Vagina (tissue), 2 donors: ENCODE data around the gene TNKS1BP1. TPM values are rescaled to one million over a fixed set of nuclear protein-coding genes. Genes with fewer than 3 reads are reported as not detected.

Source experiments
- DNase-seq, 2 donors: peaks; one replicate each; pipeline ENCODE4 v3.0.0-alpha.2; 2017; ENCODE audit errors: extremely low spot score in 2 of 2
- H3K27ac ChIP-seq: fragments of 200-600 bp; sonication (generic); one replicate; pipeline ENCODE4 v1.5.1; 2019
- H3K27me3 ChIP-seq: fragments of 200-600 bp; sonication (generic); one replicate; pipeline ENCODE4 v1.5.1; 2019
- H3K36me3 ChIP-seq, 2 donors: fragments of 200-600 bp; sonication (generic); one replicate each; pipeline ENCODE4 v1.5.1; 2017 to 2019
- H3K4me1 ChIP-seq: fragments of 200-600 bp; sonication (generic); one replicate; pipeline ENCODE4 v1.5.1; 2019
- H3K4me3 ChIP-seq, 2 donors: fragments of 200-600 bp; sonication (generic); 1 replicate in 1 of 2; 2 replicates in 1 of 2; pipeline ENCODE4 v1.5.1; 2016 to 2019
- H3K9me3 ChIP-seq: fragments of 200-600 bp; sonication (generic); one replicate; pipeline ENCODE4 v1.5.1; 2019
- POLR2A ChIP-seq, 2 donors: fragments of 450-650 bp; IDR thresholded peaks; one replicate each; pipeline ENCODE4 v1.6.1; 2017; ENCODE audit warnings: antibody characterized with exemption in 2 of 2, mild to moderate bottlenecking in 2 of 2, moderate library complexity in 2 of 2
- POLR2AphosphoS5 ChIP-seq, 2 donors: sonication (generic); formaldehyde crosslinking; IDR thresholded peaks; one replicate each; pipeline ENCODE4 v1.9.0; 2017; ENCODE audit warnings: antibody characterized with exemption in 2 of 2, mild to moderate bottlenecking in 2 of 2, low read depth in 1 of 2; ENCODE audit not compliant: insufficient read depth in 1 of 2
- intact Hi-C: fragments of 100-400 bp; cut with DNase I; formaldehyde crosslinking; loops from one replicate; pipeline ENCODE4 v1.15.1; 2023
- total RNA-seq: library from RNA; depleted of rRNA; stranded (reverse); fragments of >200 nt; gene quantifications from one replicate; pipeline ENCODE4 v1.2.3, GENCODE V29; 2016
- TF ChIP-seq, protein P1 (sequence below), 3 experiments: fragments of 450-650 bp in 2 of 3; fragments of 200-600 bp in 1 of 3; sonication (generic) in 1 of 3; IDR thresholded peaks; one replicate each; pipeline ENCODE4 v1.5.1; 2017 to 2019; ENCODE audit warnings: antibody characterized with exemption in 3 of 3, mild to moderate bottlenecking in 2 of 3, moderate library complexity in 2 of 3

Gene TNKS1BP1
- total RNA-seq, 1 donor from 2014 or later: 159 TPM

DNA sequence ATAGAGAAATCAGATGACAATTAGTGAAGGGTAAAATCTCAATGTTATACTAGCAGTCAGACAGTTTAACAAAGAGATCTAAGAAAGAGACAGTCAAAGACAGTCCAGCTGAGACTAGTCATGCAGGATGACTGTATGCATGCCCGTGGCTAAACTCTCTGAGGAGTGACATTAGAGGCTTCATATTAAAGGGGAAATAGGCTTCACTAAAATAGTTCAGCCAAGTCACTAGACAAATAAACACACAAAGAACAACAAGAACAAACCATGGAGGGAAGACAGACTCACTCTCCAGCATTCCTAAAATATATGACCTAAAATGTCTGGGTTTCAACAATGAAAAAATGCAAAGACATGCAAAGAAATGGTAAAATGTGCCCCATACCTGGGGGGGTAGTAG, 69.1 kb downstream of the TNKS1BP1 start:
- H3K27ac ChIP-seq: no peak overlapping the region
- no peaks in the 10 kb centered on the region for H3K4me1 ChIP-seq
- no peak for DNase-seq
- no peak overlapping the region for H3K4me3 ChIP-seq
- H3K27me3 ChIP-seq: no peaks in the 10 kb centered on the region
- H3K9me3 ChIP-seq: peaks cover 9% of the 10 kb centered on the region
- TF ChIP-seq, protein P1, sequence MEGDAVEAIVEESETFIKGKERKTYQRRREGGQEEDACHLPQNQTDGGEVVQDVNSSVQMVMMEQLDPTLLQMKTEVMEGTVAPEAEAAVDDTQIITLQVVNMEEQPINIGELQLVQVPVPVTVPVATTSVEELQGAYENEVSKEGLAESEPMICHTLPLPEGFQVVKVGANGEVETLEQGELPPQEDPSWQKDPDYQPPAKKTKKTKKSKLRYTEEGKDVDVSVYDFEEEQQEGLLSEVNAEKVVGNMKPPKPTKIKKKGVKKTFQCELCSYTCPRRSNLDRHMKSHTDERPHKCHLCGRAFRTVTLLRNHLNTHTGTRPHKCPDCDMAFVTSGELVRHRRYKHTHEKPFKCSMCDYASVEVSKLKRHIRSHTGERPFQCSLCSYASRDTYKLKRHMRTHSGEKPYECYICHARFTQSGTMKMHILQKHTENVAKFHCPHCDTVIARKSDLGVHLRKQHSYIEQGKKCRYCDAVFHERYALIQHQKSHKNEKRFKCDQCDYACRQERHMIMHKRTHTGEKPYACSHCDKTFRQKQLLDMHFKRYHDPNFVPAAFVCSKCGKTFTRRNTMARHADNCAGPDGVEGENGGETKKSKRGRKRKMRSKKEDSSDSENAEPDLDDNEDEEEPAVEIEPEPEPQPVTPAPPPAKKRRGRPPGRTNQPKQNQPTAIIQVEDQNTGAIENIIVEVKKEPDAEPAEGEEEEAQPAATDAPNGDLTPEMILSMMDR (IDR thresholded peaks at IDR 0.05): no peak
- no peak for TF ChIP-seq POLR2AphosphoS5 (IDR thresholded peaks at IDR 0.05; ENCODE audit: insufficient read depth in 1 of 2, low read depth in 1 of 2)
- no peak for TF ChIP-seq POLR2A (IDR thresholded peaks at IDR 0.05)
- intact Hi-C loops: no loop called here
- no peaks in the 10 kb centered on the region for H3K36me3 ChIP-seq

DNA sequence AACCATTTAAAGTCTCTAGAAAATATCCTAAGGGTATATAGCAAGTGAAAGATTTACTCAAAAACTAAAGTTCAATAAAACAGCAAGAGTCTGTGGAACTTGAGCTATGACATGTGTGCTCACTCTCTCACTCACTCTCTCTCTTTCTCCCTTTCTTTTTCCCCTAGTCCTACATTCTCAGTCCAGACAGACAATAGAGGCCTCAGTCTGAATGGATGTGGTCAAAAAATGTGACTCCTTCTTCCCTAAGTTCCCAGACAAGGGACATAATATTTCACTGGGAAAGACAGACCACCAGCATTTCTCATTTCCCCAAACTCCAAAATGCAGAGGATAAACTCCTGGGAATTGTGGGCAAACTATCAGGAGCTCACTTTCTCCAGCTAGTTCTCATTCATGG, 70.1 kb downstream of the TNKS1BP1 start:
- Histone ChIP-seq H3K4me3 (no peak overlapping the region), H3K27ac (no peak overlapping the region), H3K36me3 (no peaks in the 10 kb centered on the region), H3K4me1 (no peaks in the 10 kb centered on the region), H3K9me3 (peaks cover 9% of the 10 kb centered on the region), H3K27me3 (no peaks in the 10 kb centered on the region)
- no peak for DNase-seq
- intact Hi-C loops: no loop called here
- TF ChIP-seq, protein P1 (IDR thresholded peaks at IDR 0.05): no peak
- no peak for TF ChIP-seq POLR2A (IDR thresholded peaks at IDR 0.05)
- no peak for TF ChIP-seq POLR2AphosphoS5 (IDR thresholded peaks at IDR 0.05; ENCODE audit: insufficient read depth in 1 of 2, low read depth in 1 of 2)

DNA sequence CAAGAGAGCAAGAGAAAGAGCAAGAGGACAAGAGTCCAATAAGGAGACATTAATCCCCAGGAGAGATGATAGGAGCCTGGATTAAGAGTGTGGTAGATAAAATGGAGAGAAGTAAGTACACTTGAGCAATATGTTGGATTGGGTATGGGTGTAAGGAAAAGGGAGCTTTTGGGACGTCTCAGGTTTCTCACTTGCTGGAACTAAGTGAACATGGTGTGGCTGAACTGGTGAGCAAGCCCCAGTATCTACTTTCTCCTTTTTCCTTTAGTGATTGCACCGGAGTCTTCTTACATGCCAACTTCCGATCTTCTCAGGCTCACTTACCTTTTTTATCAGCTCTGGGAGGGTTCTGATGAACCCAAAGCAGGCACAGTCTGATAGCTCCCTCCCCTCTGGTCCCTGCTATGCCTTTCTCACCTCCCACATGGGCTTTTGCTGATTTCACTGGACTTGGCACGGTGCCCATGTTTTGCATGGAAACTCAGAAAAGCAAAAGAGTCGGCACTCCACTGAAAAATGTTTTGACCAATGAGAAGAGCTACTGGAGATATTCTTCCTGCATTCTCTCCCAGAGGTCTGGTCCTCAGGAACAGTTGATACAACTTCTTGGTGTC, 73.2 kb downstream of the TNKS1BP1 start:
- intact Hi-C loops: no loop called here
- H3K4me1 ChIP-seq: peaks cover 7% of the 10 kb centered on the region

DNA sequence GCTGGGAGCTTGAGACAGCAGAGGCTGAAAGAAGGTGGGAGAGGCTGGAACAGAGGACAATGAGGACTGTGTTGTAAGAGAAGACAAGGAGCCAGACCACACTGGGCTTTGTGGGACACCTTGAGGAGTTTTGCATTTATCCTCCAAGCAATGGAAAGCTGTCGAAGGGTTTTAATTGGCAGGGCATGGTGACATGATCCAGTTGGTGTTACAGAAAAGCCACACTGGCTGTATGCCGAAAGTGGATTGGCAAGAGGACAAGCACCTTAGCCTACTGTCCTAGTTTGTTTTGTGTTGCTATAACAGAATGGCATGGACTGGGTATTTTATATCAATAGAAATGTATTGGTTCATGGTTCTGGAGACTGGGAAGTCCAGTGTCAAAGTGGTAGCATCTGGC, 73.7 kb downstream of the TNKS1BP1 start:
- H3K27me3 ChIP-seq: no peaks in the 10 kb centered on the region
- H3K4me1 ChIP-seq: peaks cover 7% of the 10 kb centered on the region
- H3K9me3 ChIP-seq: no peaks in the 10 kb centered on the region
- no peak overlapping the region for H3K4me3 ChIP-seq
- DNase-seq: no peak
- no peaks in the 10 kb centered on the region for H3K36me3 ChIP-seq
- TF ChIP-seq POLR2A (IDR thresholded peaks at IDR 0.05) (no peak), POLR2AphosphoS5 (IDR thresholded peaks at IDR 0.05; ENCODE audit: insufficient read depth in 1 of 2, low read depth in 1 of 2) (no peak)
- TF ChIP-seq, protein P1 (IDR thresholded peaks at IDR 0.05): no peak
- no peak overlapping the region for H3K27ac ChIP-seq
- intact Hi-C loops: no loop called here

More for the DNA sequence above, 73.2 kb downstream of the TNKS1BP1 start:
- Histone ChIP-seq H3K27ac (no peak overlapping the region), H3K4me3 (no peak overlapping the region), H3K9me3 (peaks cover under 1% of the 10 kb centered on the region), H3K27me3 (no peaks in the 10 kb centered on the region), H3K36me3 (no peaks in the 10 kb centered on the region)
- TF ChIP-seq, protein P1 (IDR thresholded peaks at IDR 0.05): no peak
- no peak for DNase-seq

Other genes with a start within 250 kb of the TNKS1BP1 start
- gene LRRC55, start 143.0 kb downstream of the TNKS1BP1 start, total RNA-seq: 0.74 TPM
- 2.9 TPM for gene APLNR, start 87.7 kb downstream of the TNKS1BP1 start, total RNA-seq
- 85.4 TPM for gene SSRP1, start 10.9 kb upstream of the TNKS1BP1 start, total RNA-seq
- gene P2RX3, start 13.4 kb upstream of the TNKS1BP1 start, total RNA-seq: not detected
- not detected for gene PRG3, start 56.2 kb upstream of the TNKS1BP1 start, total RNA-seq
- not detected for gene PRG2, start 65.7 kb upstream of the TNKS1BP1 start, total RNA-seq
- 53.5 TPM for gene SLC43A3, start 102.2 kb upstream of the TNKS1BP1 start, total RNA-seq
- gene RTN4RL2, start 135.6 kb upstream of the TNKS1BP1 start, total RNA-seq: 2.0 TPM
- gene SLC43A1, start 190.8 kb upstream of the TNKS1BP1 start, total RNA-seq: 22.6 TPM
- 45.2 TPM for gene TIMM10, start 205.8 kb upstream of the TNKS1BP1 start, total RNA-seq
- gene SMTNL1, start 212.6 kb upstream of the TNKS1BP1 start, total RNA-seq: not detected
- 48.1 TPM for gene UBE2L6, start 242.7 kb upstream of the TNKS1BP1 start, total RNA-seq